WTC11 (cell line): ENCODE data around the gene GGTLC2.
"Not testable (repeated sequence)": the region's sequence is repeated elsewhere in the genome, so short reads cannot be mapped to it uniquely, and the experiment has no call there.

Experiments used
- ATF1 ChIP-seq: sonication (generic); formaldehyde crosslinking; IDR thresholded peaks from 2 replicates; pipeline ENCODE4 v1.8.1; 2023; ENCODE audit warnings: mild to moderate bottlenecking, moderate library complexity, missing genetic modification reagents
- CREM ChIP-seq: sonication (generic); formaldehyde crosslinking; IDR thresholded peaks from 2 replicates; pipeline ENCODE4 v1.8.1; 2022; ENCODE audit warnings: mild to moderate bottlenecking, missing genetic modification reagents, moderate library complexity
- ESRRA ChIP-seq: sonication (generic); formaldehyde crosslinking; IDR thresholded peaks from 2 replicates; pipeline ENCODE4 v1.8.1; 2022; ENCODE audit warnings: mild to moderate bottlenecking, missing genetic modification reagents, borderline replicate concordance
- GABPB1 ChIP-seq: sonication (generic); formaldehyde crosslinking; IDR thresholded peaks from 2 replicates; pipeline ENCODE4 v1.8.1; 2023; ENCODE audit warnings: mild to moderate bottlenecking, missing genetic modification reagents
- IRF2 ChIP-seq: sonication (generic); formaldehyde crosslinking; IDR thresholded peaks from 2 replicates; pipeline ENCODE4 v1.8.0; 2022; ENCODE audit warnings: low read depth, missing genetic modification reagents, borderline replicate concordance
- SMAD3 ChIP-seq: sonication (generic); formaldehyde crosslinking; IDR thresholded peaks from 2 replicates; pipeline ENCODE4 v1.8.0; 2022; ENCODE audit warnings: missing genetic modification reagents, mild to moderate bottlenecking, borderline replicate concordance
- ZNF317 ChIP-seq: sonication (generic); formaldehyde crosslinking; IDR thresholded peaks from 2 replicates; pipeline ENCODE4 v1.8.1; 2023; ENCODE audit warnings: low read depth, mild to moderate bottlenecking, moderate library complexity, missing genetic modification reagents, borderline replicate concordance
- TF ChIP-seq, protein P1 (sequence below): fragments of 200-600 bp; IDR thresholded peaks from 2 replicates; pipeline ENCODE4 v1.8.0; 2022; ENCODE audit warnings: antibody characterized with exemption
- TF ChIP-seq, protein P2 (sequence below): sonication (generic); formaldehyde crosslinking; IDR thresholded peaks from 2 replicates; pipeline ENCODE4 v1.8.0; 2022; ENCODE audit warnings: mild to moderate bottlenecking, missing genetic modification reagents
- TF ChIP-seq, protein P3 (sequence below): sonication (generic); formaldehyde crosslinking; IDR thresholded peaks from 2 replicates; pipeline ENCODE4 v1.8.1; 2023; ENCODE audit warnings: mild to moderate bottlenecking, missing genetic modification reagents, moderate library complexity
- TF ChIP-seq, protein P4 (sequence below): sonication (generic); formaldehyde crosslinking; IDR thresholded peaks from 2 replicates; pipeline ENCODE4 v1.8.0; 2022; ENCODE audit warnings: mild to moderate bottlenecking, missing genetic modification reagents
- TF ChIP-seq, protein P5 (sequence below): fragments of 250-450 bp; sonication (Bioruptor Pico); conservative IDR thresholded peaks from 2 replicates; pipeline ENCODE4 v1.9.0; 2021; ENCODE audit warnings: mild to moderate bottlenecking
- TF ChIP-seq, protein P6 (sequence below): sonication (generic); formaldehyde crosslinking; IDR thresholded peaks from 2 replicates; pipeline ENCODE4 v1.8.1; 2023; ENCODE audit warnings: mild to moderate bottlenecking, missing genetic modification reagents

DNA sequence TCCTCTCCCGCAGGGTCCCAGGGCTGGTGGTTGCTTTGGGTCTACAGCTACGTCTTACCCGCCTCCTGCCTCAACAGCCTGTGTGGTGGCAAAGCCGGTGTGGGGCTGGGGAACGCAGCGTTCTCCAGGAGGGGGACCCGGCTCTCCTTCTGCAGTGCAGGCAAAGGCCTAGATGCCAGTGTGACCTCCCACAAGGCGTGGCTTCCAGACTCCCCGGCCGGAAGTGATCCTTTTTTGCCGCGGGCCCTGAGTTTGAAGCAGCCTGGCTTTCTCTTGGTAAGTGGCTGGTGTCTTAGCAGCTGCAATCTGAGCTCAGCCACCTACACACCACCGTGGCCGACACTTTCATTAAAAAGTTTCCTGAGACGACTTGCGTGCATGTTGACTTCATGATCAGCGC lies 6.1 kb upstream of the GGTLC2 start:
- TF ChIP-seq, protein P1, sequence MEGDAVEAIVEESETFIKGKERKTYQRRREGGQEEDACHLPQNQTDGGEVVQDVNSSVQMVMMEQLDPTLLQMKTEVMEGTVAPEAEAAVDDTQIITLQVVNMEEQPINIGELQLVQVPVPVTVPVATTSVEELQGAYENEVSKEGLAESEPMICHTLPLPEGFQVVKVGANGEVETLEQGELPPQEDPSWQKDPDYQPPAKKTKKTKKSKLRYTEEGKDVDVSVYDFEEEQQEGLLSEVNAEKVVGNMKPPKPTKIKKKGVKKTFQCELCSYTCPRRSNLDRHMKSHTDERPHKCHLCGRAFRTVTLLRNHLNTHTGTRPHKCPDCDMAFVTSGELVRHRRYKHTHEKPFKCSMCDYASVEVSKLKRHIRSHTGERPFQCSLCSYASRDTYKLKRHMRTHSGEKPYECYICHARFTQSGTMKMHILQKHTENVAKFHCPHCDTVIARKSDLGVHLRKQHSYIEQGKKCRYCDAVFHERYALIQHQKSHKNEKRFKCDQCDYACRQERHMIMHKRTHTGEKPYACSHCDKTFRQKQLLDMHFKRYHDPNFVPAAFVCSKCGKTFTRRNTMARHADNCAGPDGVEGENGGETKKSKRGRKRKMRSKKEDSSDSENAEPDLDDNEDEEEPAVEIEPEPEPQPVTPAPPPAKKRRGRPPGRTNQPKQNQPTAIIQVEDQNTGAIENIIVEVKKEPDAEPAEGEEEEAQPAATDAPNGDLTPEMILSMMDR = not testable (repeated sequence)
- TF ChIP-seq, protein P2, sequence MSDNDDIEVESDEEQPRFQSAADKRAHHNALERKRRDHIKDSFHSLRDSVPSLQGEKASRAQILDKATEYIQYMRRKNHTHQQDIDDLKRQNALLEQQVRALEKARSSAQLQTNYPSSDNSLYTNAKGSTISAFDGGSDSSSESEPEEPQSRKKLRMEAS (CRISPR knock-in tag) = not testable (repeated sequence)
- TF ChIP-seq ATF1 (CRISPR knock-in tag); CREM (CRISPR knock-in tag); IRF2 (CRISPR knock-in tag); GABPB1; ESRRA (CRISPR knock-in tag); ZNF317 (CRISPR knock-in tag); SMAD3 (CRISPR knock-in tag): not testable (repeated sequence)
- TF ChIP-seq, protein P3, sequence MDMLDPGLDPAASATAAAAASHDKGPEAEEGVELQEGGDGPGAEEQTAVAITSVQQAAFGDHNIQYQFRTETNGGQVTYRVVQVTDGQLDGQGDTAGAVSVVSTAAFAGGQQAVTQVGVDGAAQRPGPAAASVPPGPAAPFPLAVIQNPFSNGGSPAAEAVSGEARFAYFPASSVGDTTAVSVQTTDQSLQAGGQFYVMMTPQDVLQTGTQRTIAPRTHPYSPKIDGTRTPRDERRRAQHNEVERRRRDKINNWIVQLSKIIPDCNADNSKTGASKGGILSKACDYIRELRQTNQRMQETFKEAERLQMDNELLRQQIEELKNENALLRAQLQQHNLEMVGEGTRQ (CRISPR knock-in tag) = not testable (repeated sequence)
- TF ChIP-seq, protein P4, sequence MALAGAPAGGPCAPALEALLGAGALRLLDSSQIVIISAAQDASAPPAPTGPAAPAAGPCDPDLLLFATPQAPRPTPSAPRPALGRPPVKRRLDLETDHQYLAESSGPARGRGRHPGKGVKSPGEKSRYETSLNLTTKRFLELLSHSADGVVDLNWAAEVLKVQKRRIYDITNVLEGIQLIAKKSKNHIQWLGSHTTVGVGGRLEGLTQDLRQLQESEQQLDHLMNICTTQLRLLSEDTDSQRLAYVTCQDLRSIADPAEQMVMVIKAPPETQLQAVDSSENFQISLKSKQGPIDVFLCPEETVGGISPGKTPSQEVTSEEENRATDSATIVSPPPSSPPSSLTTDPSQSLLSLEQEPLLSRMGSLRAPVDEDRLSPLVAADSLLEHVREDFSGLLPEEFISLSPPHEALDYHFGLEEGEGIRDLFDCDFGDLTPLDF (CRISPR knock-in tag) = not testable (repeated sequence)
- TF ChIP-seq, protein P5, sequence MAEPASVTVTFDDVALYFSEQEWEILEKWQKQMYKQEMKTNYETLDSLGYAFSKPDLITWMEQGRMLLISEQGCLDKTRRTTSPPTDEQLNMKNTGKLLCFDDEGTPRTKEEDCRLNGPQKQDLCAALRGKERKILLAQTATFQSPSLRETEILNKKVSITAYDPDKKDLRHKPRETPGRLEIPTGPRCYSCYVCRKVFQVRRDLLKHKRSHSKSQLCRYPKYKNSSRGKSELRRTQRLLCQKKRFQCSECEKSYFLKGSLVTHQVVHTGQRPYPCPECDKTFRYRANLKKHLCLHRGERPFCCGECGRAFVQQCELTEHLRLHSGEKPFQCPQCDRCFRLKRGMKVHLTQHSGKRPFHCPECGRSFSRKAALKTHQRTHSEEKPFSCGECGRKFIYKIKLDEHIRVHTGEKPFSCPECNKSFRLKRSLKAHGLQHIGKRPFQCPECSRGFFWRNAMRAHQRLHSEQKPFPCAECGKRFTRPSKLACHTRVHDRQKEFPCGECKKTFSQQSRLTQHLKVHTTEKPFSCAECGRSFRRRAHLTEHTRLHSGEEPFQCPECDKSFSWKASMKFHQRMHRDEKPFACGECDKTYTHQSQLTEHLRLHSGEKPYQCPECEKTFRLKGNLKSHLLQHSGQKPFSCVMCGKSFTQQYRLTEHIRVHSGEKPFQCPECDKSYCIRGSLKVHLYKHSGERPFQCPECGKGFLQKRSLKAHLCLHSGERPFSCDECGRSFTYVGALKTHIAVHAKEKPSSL = not testable (repeated sequence)
- TF ChIP-seq, protein P6, sequence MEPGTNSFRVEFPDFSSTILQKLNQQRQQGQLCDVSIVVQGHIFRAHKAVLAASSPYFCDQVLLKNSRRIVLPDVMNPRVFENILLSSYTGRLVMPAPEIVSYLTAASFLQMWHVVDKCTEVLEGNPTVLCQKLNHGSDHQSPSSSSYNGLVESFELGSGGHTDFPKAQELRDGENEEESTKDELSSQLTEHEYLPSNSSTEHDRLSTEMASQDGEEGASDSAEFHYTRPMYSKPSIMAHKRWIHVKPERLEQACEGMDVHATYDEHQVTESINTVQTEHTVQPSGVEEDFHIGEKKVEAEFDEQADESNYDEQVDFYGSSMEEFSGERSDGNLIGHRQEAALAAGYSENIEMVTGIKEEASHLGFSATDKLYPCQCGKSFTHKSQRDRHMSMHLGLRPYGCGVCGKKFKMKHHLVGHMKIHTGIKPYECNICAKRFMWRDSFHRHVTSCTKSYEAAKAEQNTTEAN = not testable (repeated sequence)
